ENCODE data around the gene SLC39A11. TPM values are rescaled to one million over a fixed set of nuclear protein-coding genes. Genes with fewer than 3 reads are reported as not detected.
A peak's percentile ranks its signal among the peaks of the same experiment; 100 is the strongest.
"Not testable (repeated sequence)": the region's sequence is repeated elsewhere in the genome, so short reads cannot be mapped to it uniquely, and the experiment has no call there.

The SLC39A11 gene
- total RNA-seq, 1 experiment from 2014 or later, result 20.9 TPM

DNA sequence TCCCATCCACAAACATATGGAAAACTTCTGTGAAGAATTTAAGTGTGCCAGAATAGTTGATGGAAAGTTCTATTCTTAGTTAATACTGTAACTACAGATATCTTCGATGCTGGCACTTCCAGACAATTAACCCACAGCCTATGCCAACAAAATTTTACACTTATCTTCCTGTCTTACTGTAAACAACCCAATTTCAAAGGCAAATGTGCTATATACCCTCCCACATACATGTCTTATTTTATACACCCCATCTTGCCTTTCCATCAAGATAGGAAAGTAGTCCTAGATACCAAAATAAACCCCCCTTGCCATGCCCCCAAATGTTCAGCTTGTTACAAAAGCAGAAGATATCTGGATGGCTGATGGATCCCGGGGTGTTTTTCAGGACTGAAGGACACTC is 306.3 kb downstream of the SLC39A11 start:
- no peak for DNase-seq (ENCODE audit: low spot score)

GRCh38 chr17:72782985-72783701 is 309.3 kb downstream of the SLC39A11 start:
- DNase-seq (ENCODE audit: low spot score), result no peak

- not testable (repeated sequence) for DNase-seq (ENCODE audit: low spot score)
Observed at GRCh38 chr17:72782437-72782836, 310.1 kb downstream of the SLC39A11 start.

DNA sequence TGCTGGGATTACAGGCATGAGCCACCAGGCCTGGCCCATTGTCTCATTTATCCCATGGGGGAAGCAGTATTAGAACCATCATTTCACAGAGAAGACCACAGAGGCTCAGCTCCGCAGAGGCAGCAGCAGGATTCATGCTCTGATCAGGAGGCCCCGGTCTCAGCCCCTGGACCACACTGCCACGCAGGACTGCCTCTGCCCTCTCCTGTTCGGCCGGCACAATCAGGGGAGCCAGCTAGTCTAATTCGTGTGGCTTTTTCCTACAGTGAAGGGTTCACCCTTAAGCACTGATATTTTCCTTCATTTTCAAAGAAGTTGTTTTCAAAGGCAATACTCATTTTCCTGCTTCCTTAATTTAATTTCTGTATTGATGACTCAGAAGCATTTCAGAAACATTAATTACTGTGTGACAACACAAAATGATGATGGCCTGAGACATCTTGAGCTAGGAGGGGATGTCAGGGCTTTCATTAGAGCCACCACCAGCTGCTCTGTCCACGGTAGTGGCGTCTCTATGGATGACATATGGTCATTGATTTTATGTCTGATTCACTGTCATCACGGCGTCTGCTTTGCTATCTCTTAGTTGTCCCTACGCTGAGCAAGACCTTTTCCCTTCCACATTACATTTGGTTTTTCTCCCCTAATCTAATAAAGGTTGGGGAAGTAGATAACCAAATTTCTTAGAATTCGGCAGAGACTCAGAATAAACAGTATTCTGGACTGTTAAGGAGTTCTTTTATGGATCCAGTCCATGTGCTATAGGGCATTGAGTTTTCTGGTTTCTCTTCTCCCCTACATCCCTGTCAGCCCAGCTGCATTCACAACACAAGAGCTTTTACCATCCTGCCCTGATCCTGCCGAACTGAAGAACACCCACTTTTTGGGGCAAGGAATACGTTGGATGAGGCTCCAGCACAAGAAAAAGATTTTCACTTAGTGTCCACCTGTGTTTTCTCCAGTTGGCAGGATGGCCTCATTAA is 314.0 kb downstream of the SLC39A11 start:
- no peak for DNase-seq (ENCODE audit: low spot score)

GRCh38 chr17:72775919-72776318 is 316.6 kb downstream of the SLC39A11 start:
- DNase-seq (ENCODE audit: low spot score), result no peak

GRCh38 chr17:72775237-72775636 is 317.3 kb downstream of the SLC39A11 start:
- no peak for DNase-seq (ENCODE audit: low spot score)

DNA sequence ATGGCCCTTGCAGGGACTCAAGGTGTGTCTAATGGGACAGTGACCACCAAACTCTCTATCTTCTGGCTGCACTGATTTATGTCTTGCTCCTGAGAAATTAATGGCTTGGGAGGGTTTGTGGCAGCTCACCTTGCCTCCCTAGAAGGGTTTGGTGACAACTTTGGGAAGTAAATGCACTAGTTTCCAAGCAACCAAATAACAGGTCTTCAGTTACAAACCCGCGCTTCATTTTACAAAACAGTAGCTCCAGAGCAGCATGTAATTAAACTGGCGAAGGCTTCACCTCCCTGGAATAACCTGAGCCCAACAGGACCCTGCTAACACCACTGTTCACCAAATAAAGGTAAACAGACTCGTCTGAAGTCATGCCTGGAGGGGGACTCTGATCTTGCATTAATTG is 318.3 kb downstream of the SLC39A11 start:
- DNase-seq (ENCODE audit: low spot score), result no peak

DNA sequence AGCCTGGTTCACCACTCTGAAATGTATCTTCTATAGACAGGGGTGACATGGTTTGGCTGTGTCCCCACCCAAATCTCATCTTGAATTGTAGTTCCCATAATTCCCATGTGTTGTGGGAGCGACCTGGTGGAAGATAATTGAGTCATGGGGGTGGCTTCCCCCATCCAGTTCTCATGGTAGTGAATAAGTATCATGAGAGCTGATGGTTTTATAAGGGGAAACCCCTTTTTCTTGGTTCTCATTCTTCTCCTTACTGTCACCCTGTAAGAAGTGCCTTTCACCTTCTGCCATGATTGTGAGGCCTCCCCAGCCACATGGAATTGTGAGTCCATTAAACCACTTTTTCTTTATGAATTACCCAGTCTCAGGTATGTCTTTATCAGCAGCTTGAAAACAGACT is 319.3 kb downstream of the SLC39A11 start:
- not testable (repeated sequence) for DNase-seq (ENCODE audit: low spot score)

- no peak for DNase-seq (ENCODE audit: low spot score)
Observed at GRCh38 chr17:72772331-72772821, 320.1 kb downstream of the SLC39A11 start.

DNA sequence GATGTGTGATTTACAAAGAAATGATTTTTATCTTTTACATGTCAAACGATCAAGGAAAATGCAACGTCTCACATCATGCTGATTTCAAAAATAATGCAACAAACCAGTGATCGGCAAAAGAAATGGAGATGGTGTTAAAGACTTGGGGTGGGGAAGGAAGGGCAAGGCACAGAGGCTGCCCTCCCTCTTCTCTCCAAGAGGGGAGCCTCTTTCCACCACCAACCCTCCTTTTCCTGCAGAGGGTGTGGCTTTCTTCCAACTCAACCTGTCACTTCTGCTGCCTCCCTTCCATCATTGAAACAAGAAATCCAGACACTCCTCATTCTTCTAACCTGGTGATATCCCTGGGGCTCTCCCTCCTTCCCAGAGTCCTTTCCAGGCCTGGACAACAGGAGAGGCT is 320.8 kb downstream of the SLC39A11 start:
- DNase-seq (ENCODE audit: low spot score), result no peak

DNA sequence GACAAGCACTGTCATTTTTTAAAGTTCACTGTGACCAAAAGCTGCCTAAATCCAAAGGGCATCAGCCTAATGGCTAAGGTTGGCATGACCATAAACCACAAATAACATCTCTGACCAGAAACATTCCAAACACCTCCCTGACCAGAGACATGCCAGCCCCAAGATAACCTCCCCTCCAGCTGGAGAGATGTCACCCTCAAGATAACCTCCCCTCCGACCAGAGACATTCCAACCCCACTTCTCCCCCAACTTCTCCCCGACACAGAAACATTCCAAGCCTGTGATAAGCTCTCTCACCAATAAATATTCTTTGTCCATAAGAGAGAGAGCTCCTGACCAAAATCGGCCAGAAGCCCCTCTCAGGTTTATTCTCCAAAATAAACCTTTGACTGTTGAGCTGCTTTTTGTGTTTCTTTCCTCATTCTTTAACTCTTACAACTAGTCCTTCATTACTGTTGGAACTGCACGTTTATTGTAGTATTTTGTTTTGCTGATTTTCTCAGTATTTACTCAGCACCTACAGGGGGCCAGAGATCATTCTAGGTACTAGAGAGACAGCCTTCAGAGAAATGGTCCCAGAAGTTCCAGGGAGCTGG is 325.6 kb downstream of the SLC39A11 start:
- DNase-seq (ENCODE audit: low spot score), result no peak

DNA sequence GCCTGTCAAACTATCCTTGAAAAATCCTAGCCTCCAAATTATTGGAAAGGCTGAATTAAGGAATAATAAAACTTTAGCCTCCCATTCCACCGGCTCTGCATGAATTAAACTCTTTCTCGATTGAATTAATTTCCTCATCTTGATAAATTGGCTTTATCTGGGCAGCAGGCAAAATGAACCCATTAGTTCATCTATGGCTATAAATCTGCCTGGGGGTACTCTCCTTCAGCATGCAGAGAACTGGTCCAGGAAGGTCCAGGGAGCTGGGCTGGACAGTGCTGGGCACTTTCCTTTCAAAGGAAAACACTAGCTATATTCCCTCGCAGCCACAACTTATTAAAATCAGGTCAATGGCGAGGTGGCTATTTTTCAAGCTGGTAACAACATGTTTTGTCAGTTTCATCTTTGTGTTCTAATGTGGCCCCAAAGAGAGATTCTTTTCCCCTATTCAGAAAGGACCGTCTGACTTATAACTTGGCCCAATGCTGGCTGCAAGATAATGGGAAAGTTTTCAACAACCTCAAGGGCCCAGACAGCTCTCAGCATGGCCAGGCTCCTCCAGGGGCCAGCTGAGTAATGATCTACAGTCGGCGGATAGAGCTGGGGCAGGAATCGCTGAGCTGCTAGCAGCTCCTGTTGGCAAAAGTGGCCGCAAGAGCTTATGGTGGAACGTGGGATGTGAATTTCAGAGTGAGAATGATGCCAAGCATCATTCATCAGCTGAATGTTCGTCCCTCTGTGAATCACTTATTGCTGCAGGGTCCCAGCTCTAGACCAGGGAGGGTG is 326.9 kb downstream of the SLC39A11 start:
- no peak for DNase-seq (ENCODE audit: low spot score)

DNA sequence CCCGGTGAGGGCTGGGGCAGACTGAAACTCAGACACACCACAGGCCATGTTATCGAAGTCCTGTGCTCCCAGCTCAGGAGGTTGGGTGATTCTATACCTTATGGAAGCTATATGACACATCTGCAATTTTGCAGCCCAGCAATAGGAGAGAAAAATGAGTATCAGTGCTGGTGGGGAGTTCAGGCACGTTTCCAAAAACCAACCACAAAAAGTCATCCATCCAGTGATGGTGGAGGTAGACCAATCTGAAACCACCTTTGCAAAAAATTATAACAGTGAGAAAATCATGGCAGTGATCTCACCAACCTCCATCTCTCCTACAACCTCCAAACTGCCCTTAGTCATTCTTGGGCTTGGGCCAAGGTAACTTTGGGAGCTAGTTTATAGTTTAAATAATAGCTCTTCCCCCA is 327.9 kb downstream of the SLC39A11 start:
- peak; percentile 48 for DNase-seq (ENCODE audit: low spot score)

GRCh38 chr17:72763981-72764380 is 328.5 kb downstream of the SLC39A11 start:
- no peak for DNase-seq (ENCODE audit: low spot score)

DNA sequence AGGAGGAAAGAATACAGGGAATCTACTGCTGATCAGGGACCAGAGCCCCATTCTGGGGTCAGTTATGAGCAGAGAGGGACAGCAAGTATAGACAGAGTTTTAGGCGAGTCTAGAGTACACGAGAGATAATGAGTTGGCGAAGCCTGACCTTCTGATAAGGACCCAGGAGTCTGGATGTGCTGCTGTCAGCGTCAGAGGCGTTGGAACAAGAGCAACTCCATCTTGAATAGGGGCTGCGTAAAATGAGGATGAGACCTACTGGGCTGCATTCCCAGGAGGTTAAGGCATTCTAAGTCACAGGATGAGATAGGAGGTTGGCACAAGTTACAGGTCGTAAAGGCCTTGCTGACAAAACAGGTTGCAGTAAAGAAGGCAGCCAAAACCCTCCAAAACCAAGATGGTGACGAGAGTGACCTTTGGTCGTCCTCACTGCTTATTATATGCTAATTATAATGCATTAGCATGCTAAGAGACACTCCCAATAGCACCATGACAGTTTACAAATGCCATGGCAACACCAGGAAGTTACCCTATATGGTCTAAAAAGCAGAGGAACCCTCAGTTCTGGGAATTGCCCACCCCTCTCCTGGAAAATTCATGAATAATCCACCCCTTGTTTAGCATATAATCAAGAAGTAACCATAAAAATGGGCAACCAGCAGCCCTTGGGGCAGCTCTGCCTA is 330.5 kb downstream of the SLC39A11 start:
- DNase-seq (ENCODE audit: low spot score), result not testable (repeated sequence)

GRCh38 chr17:72761431-72761830 is 331.1 kb downstream of the SLC39A11 start:
- no peak for DNase-seq (ENCODE audit: low spot score)

GRCh38 chr17:72760368-72760767 is 332.1 kb downstream of the SLC39A11 start:
- DNase-seq (ENCODE audit: low spot score), result no peak

DNA sequence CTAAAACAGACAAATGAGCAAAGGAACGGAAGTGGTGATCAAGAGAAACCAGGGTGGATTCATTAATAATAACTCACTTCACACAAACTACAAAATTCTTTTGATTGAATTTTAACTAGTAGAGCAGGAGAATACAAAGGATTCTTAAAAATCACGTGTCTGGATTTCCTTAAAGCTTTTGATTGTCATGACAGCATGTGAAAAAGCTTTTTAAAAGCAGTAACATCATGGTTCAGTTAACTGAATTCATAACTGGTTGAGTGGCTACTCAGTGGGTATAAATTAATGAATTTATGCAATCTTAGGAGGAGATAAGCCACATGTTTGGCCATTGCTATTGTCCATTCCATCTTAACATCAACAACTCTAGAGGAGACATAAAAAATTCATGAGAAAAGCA is 333.2 kb downstream of the SLC39A11 start:
- no peak for DNase-seq (ENCODE audit: low spot score)

DNA sequence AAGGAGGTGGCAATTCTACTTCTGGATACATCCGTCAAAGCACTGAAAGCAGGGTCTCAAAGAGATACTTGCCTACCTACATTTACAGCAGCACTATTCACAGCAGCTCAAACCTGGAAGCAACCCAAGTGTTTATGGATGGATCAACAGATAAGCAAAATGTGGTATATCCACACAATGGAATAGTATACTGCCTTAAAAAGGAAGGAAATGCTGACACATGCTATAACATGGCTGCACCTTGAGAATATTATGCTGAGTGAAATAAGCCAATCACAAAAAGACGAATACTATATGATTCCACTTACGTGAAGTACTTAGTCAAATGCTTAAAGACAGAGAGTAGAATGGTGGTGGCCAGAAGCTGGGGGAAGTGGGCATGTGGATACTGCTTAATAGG is 336.2 kb downstream of the SLC39A11 start:
- DNase-seq (ENCODE audit: low spot score), result no peak

GRCh38 chr17:72754513-72754912 is 338.0 kb downstream of the SLC39A11 start:
- no peak for DNase-seq (ENCODE audit: low spot score)

- DNase-seq (ENCODE audit: low spot score), result no peak
Observed at GRCh38 chr17:72751746-72752145, 340.7 kb downstream of the SLC39A11 start.
